H1 (cell line): ENCODE results near the gene TDRD1. TPM values are rescaled to one million over a fixed set of nuclear protein-coding genes. Genes with fewer than 3 reads are reported as not detected.

Experiments
- CTCF ChIA-PET: fragments of 300-600 bp; sonication (Branson Sonifier 250); formaldehyde crosslinking; loops from one replicate; lab custom pipeline; 2021; ENCODE audit not compliant: partially characterized antibody; lab: Charles Lee
- POLR2A ChIA-PET: fragments of 300-600 bp; sonication (Branson Sonifier 250); formaldehyde crosslinking; loops from one replicate; lab custom pipeline; 2021; ENCODE audit warnings: inconsistent platforms; ENCODE audit not compliant: partially characterized antibody; lab: Charles Lee
- DNase-seq, 2 experiments: peaks; one replicate each; pipeline versions ENCODE4 v3.0.0 to v3.0.0-alpha.2; 2010 to 2022; ENCODE audit warnings: low spot score in 2 of 2, low read depth in 1 of 2, mixed read lengths in 1 of 2
- FAIRE-seq: peaks from 2 replicates; lab custom pipeline; 2011; peaks lifted over from hg19 to GRCh38; lab: Jason Lieb, UNC
- H2AFZ ChIP-seq: 2 replicates; pipeline ENCODE4 v1.8.1; 2012; ENCODE audit warnings: low read length, inconsistent platforms
- H2AK5ac ChIP-seq: 2 replicates; pipeline ENCODE4 v1.6.1; 2013; ENCODE audit warnings: low read depth, low read length
- H2BK120ac ChIP-seq: replicated peaks from 2 replicates; pipeline ENCODE3; 2013; ENCODE audit warnings: low read depth, low read length, inconsistent platforms
- H2BK12ac ChIP-seq: 2 replicates; pipeline ENCODE4 v1.6.1; 2013; ENCODE audit warnings: low read depth, low read length
- H2BK15ac ChIP-seq: 2 replicates; pipeline ENCODE4 v1.6.1; 2013; ENCODE audit warnings: low read length
- H2BK20ac ChIP-seq: 2 replicates; pipeline ENCODE4 v1.6.1; 2013; ENCODE audit warnings: low read length
- H2BK5ac ChIP-seq: 2 replicates; pipeline ENCODE4 v1.6.1; 2013; ENCODE audit warnings: low read depth, low read length
- H3K14ac ChIP-seq: 2 replicates; pipeline ENCODE4 v1.6.1; 2013; ENCODE audit warnings: inconsistent platforms; ENCODE audit not compliant: insufficient read length
- H3K18ac ChIP-seq: 2 replicates; pipeline ENCODE4 v1.6.1; 2013; ENCODE audit warnings: low read length; ENCODE audit errors: extremely low read depth
- H3K23ac ChIP-seq: 2 replicates; pipeline ENCODE4 v1.6.1; 2013; ENCODE audit warnings: inconsistent platforms; ENCODE audit not compliant: insufficient read length
- H3K23me2 ChIP-seq: 2 replicates; pipeline ENCODE4 v1.6.1; 2013; ENCODE audit warnings: low read depth, low read length
- H3K27ac ChIP-seq: 2 replicates; pipeline ENCODE4 v1.6.1; 2011; ENCODE audit warnings: low read depth, low read length, inconsistent platforms
- H3K27me3 ChIP-seq, 4 experiments: replicated peaks in 1 of 4; 1 replicate in 1 of 4; 2 replicates in 3 of 4; pipeline versions ENCODE4 v1.6.1 to v1.8.1; 2011 to 2013; ENCODE audit warnings: low read length in 3 of 4, mild to moderate bottlenecking in 3 of 4, inconsistent platforms in 2 of 4, mixed read lengths in 2 of 4, moderate library complexity in 1 of 4; ENCODE audit not compliant: control insufficient read depth in 3 of 4, insufficient read depth in 3 of 4; ENCODE audit errors: extremely low read depth in 1 of 4
- H3K36me3 ChIP-seq, 4 experiments: 2 replicates each; pipeline versions ENCODE4 v1.6.1 to v1.8.1; 2011 to 2013; ENCODE audit warnings: mild to moderate bottlenecking in 4 of 4, low read length in 3 of 4, moderate library complexity in 2 of 4, control low read depth in 1 of 4, inconsistent platforms in 1 of 4; ENCODE audit not compliant: insufficient read depth in 4 of 4, control insufficient read depth in 2 of 4
- H3K4ac ChIP-seq: replicated peaks from 2 replicates; pipeline ENCODE3; 2013; ENCODE audit warnings: low read length, low read depth, mixed read lengths, inconsistent platforms; ENCODE audit not compliant: insufficient read length
- H3K4me1 ChIP-seq, 4 experiments: replicated peaks in 1 of 4; 1 replicate in 1 of 4; 2 replicates in 3 of 4; pipeline versions ENCODE4 v1.6.1 to v1.8.1; 2011 to 2013; ENCODE audit warnings: low read length in 3 of 4, inconsistent platforms in 2 of 4, mixed read lengths in 1 of 4; ENCODE audit not compliant: insufficient read depth in 4 of 4, control insufficient read depth in 3 of 4
- H3K4me2 ChIP-seq, 2 experiments: 2 replicates each; pipeline versions ENCODE4 v1.6.1 to v1.8.1; 2011 to 2013; ENCODE audit warnings: low read depth in 2 of 2, low read length in 2 of 2, control low read depth in 1 of 2, inconsistent platforms in 1 of 2, mild to moderate bottlenecking in 1 of 2; ENCODE audit not compliant: insufficient read depth in 1 of 2
- H3K4me3 ChIP-seq, 4 experiments: fragments of 200-600, 300-600 bp in 1 of 4; sonication (generic), shearing (Covaris generic), sonication (Bioruptor Twin) in 1 of 4; 2 replicates each; pipeline versions ENCODE4 v1.5.1 to v1.8.1; 2011 to 2016; ENCODE audit warnings: low read length in 4 of 4, low read depth in 3 of 4, control low read depth in 2 of 4, inconsistent platforms in 2 of 4, mild to moderate bottlenecking in 2 of 4, mixed read lengths in 1 of 4, moderate library complexity in 1 of 4; ENCODE audit not compliant: insufficient read depth in 2 of 4; ENCODE audit errors: extremely low read depth in 1 of 4
- H3K56ac ChIP-seq: replicated peaks from 2 replicates; pipeline ENCODE3; 2013; ENCODE audit warnings: low read depth, mild to moderate bottlenecking, mixed read lengths, low read length, inconsistent platforms; ENCODE audit not compliant: insufficient read length
- H3K79me1 ChIP-seq: 2 replicates; pipeline ENCODE4 v1.6.1; 2013; ENCODE audit warnings: low read depth, low read length, control low read depth
- H3K79me2 ChIP-seq, 2 experiments: 2 replicates each; pipeline versions ENCODE4 v1.6.1 to v1.8.1; 2012 to 2013; ENCODE audit warnings: low read length in 2 of 2, mild to moderate bottlenecking in 2 of 2, inconsistent platforms in 1 of 2; ENCODE audit not compliant: insufficient read depth in 2 of 2, control insufficient read depth in 1 of 2
- H3K9ac ChIP-seq, 4 experiments: replicated peaks in 1 of 4; 1 replicate in 1 of 4; 2 replicates in 3 of 4; pipeline versions ENCODE4 v1.6.1 to v1.8.1; 2011 to 2013; ENCODE audit warnings: low read depth in 3 of 4, low read length in 3 of 4, control low read depth in 2 of 4, mild to moderate bottlenecking in 2 of 4, moderate library complexity in 2 of 4, inconsistent platforms in 1 of 4; ENCODE audit errors: extremely low read depth in 1 of 4
- H3K9me3 ChIP-seq, 2 experiments: 2 replicates each; pipeline versions ENCODE4 v1.6.1 to v1.8.1; 2012 to 2013; ENCODE audit warnings: mild to moderate bottlenecking in 2 of 2, moderate library complexity in 2 of 2, control low read depth in 1 of 2, inconsistent platforms in 1 of 2, low read depth in 1 of 2, low read length in 1 of 2, mixed read lengths in 1 of 2; ENCODE audit not compliant: insufficient read depth in 2 of 2
- H4K20me1 ChIP-seq, 2 experiments: replicated peaks in 1 of 2; 2 replicates each; pipeline versions ENCODE3 to v1.8.1; 2011 to 2013; ENCODE audit warnings: inconsistent platforms in 2 of 2, low read length in 2 of 2, mild to moderate bottlenecking in 1 of 2; ENCODE audit not compliant: insufficient read depth in 2 of 2, control insufficient read depth in 1 of 2
- H4K5ac ChIP-seq: 2 replicates; pipeline ENCODE4 v1.6.1; 2013; ENCODE audit warnings: low read length, low read depth, mixed read lengths, inconsistent platforms; ENCODE audit not compliant: insufficient read length
- H4K8ac ChIP-seq: 2 replicates; pipeline ENCODE4 v1.8.0; 2013; ENCODE audit warnings: mild to moderate bottlenecking, moderate library complexity, low read length, inconsistent platforms; ENCODE audit not compliant: insufficient read depth; ENCODE audit errors: extremely low read depth
- H4K91ac ChIP-seq: replicated peaks from 2 replicates; pipeline ENCODE3; 2013; ENCODE audit warnings: low read length, mixed read lengths, inconsistent platforms; ENCODE audit not compliant: insufficient read length
- CTBP2 ChIP-seq: IDR thresholded peaks from 2 replicates; pipeline ENCODE4 v1.7.0; 2011; ENCODE audit warnings: borderline replicate concordance, mild to moderate bottlenecking, moderate library complexity, mixed read lengths, low read length; ENCODE audit not compliant: insufficient read depth, insufficient read length
- EP300 ChIP-seq, 2 experiments: IDR thresholded peaks; 1 replicate in 1 of 2; 2 replicates in 1 of 2; pipeline ENCODE4 v1.6.1; 2011 to 2012; ENCODE audit warnings: low read depth in 2 of 2, low read length in 2 of 2, mild to moderate bottlenecking in 2 of 2, borderline replicate concordance in 1 of 2, inconsistent platforms in 1 of 2, moderate library complexity in 1 of 2
- JUND ChIP-seq: IDR thresholded peaks from 2 replicates; pipeline ENCODE4 v1.6.1; 2011; ENCODE audit warnings: mild to moderate bottlenecking, improper control_type of control experiment, low read length
- KDM1A ChIP-seq: fragments of 200-600, 300-600 bp; sonication (generic); IDR thresholded peaks from 2 replicates; pipeline ENCODE4 v1.7.1; 2016; ENCODE audit warnings: mild to moderate bottlenecking, low read length, borderline replicate concordance
- KDM5A ChIP-seq: fragments of 200-600 bp; IDR thresholded peaks from 2 replicates; pipeline ENCODE4 v1.7.1; 2012; ENCODE audit warnings: mild to moderate bottlenecking, low read length, inconsistent platforms, mixed read lengths
- MAX ChIP-seq: IDR thresholded peaks from 2 replicates; pipeline ENCODE4 v1.6.1; 2012; ENCODE audit warnings: inconsistent platforms
- RFX5 ChIP-seq: IDR thresholded peaks from 2 replicates; pipeline ENCODE4 v1.6.1; 2011; ENCODE audit warnings: low read depth, low read length, improper control_type of control experiment, borderline replicate concordance
- RNF2 ChIP-seq: fragments of 200-900, 300-1000 bp; sonication (generic); IDR thresholded peaks from 2 replicates; pipeline ENCODE4 v1.7.1; 2016; ENCODE audit warnings: borderline replicate concordance, low read depth, mild to moderate bottlenecking, antibody characterized with exemption, low read length; ENCODE audit not compliant: poor library complexity, severe bottlenecking; ENCODE audit errors: missing control alignments
- SIN3A ChIP-seq, 2 experiments: IDR thresholded peaks in 1 of 2; conservative IDR thresholded peaks in 1 of 2; 2 replicates each; pipeline ENCODE4 v1.6.1; 2011 to 2012; ENCODE audit warnings: low read length in 2 of 2, improper control_type of control experiment in 1 of 2, low read depth in 1 of 2, mild to moderate bottlenecking in 1 of 2
- SIX5 ChIP-seq: IDR thresholded peaks from 2 replicates; pipeline ENCODE4 v1.6.1; 2011; ENCODE audit warnings: mild to moderate bottlenecking, low read depth, low read length
- TBP ChIP-seq: IDR thresholded peaks from 2 replicates; pipeline ENCODE4 v1.6.1; 2011; ENCODE audit warnings: low read depth, low read length, improper control_type of control experiment
- TCF12 ChIP-seq: IDR thresholded peaks from 2 replicates; pipeline ENCODE4 v1.6.1; 2011; ENCODE audit warnings: low read depth, mild to moderate bottlenecking, low read length
- TEAD4 ChIP-seq: IDR thresholded peaks from 2 replicates; pipeline ENCODE4 v1.6.1; 2012; ENCODE audit warnings: low read depth, low read length, inconsistent platforms, mixed read lengths
- WGBS, 2 experiments: shearing (Covaris generic) in 1 of 2; methylation state at CpG; one replicate each; pipeline versions ENCODE4 v1.1.6 to v1.1.7; 2013 to 2015; ENCODE audit warnings: low lambda C conversion rate in 2 of 2, mixed read lengths in 2 of 2, inconsistent platforms in 1 of 2, low coverage in 1 of 2, missing lambda C conversion rate in 1 of 2; ENCODE audit not compliant: insufficient replicate concordance in 2 of 2, insufficient coverage in 1 of 2, insufficient read length in 1 of 2; ENCODE audit errors: extremely low coverage in 1 of 2, missing lambda C conversion rate in 1 of 2; 5-methylcytosine and 5-hydroxymethylcytosine counted together
- polyA plus RNA-seq, 7 experiments: library from polyadenylated mRNA; depleted of rRNA in 3 of 7; stranded (reverse) in 5 of 7; unstranded in 2 of 7; fragments of >200 nt in 5 of 7; fragments of 200-250 nt in 2 of 7; gene quantifications; 1 replicate in 5 of 7; 2 replicates in 1 of 7; 4 replicates in 1 of 7; pipeline versions ENCODE4 v1.2.1 to v1.2.3, GENCODE V29; 2011 to 2013; ENCODE audit warnings: missing spikeins in 2 of 7, mixed read lengths in 2 of 7
- total RNA-seq: library from RNA; stranded (reverse); fragmentation: NEBNext Ultra II Directional; extraction: Animal tissue kit (Norgen Biotek cat#: 25700); gene quantifications from 2 replicates; pipeline ENCODE4 v1.2.1, GENCODE V29; 2021

Gene TDRD1
- total and polyA plus RNA-seq, 2 of the 8 experiments (the other 6 are each of a cell fraction or from before 2014, with no cell fraction given), result 0.02 to 0.71 TPM

- Histone ChIP-seq H2BK15ac (no peak overlapping the region), H3K27me3 (no peaks in the 10 kb centered on the region), H2BK12ac (no peak overlapping the region), H2BK20ac (no peak overlapping the region; the same call in 1 of the 2 replicates), H3K23ac (no peak overlapping the region), H3K56ac (no peak overlapping the region), H3K4me3 (no peak overlapping the region), H3K9ac (no peak overlapping the region), H4K8ac (no peak overlapping the region), H3K18ac (no peak overlapping the region), H4K91ac (no peak overlapping the region), H3K36me3 (no peaks in the 10 kb centered on the region), H2BK5ac (no peak overlapping the region), H2AK5ac (no peak overlapping the region), H3K27ac (no peak overlapping the region), H3K23me2 (no peaks in the 10 kb centered on the region), H3K4ac (no peak overlapping the region), H3K9me3 (no peaks in the 10 kb centered on the region), H2BK120ac (no peak overlapping the region), H3K4me1 (peaks cover 0 to 3% (median 1%) of the 10 kb centered on the region in 4 experiments; a peak in 2 of 7 replicates), H4K20me1 (no peaks in the 10 kb centered on the region), H3K79me2 (no peaks in the 10 kb centered on the region), H2AFZ (no peak overlapping the region), H3K14ac (no peak overlapping the region), H3K4me2 (no peak overlapping the region), H3K79me1 (no peaks in the 10 kb centered on the region), H4K5ac (no peak overlapping the region)
- FAIRE-seq (no peak), DNase-seq (peak in 1 of 2 experiments; percentile 7)
- CTCF ChIA-PET, result interaction anchor here (0.6 to 1.4 kb wide), 8 partner anchors 8 to 688 kb away, joined by 3 read pairs; no protein-coding TSS in a partner anchor
- POLR2A ChIA-PET, result interaction anchor here (0.7 kb wide), 1 partner anchor 286 kb away, joined by 3 read pairs; no protein-coding TSS in a partner anchor
- whole genome bisulfite sequencing, 2 experiments, result 74% methylated on average over 2 of the region's 2 CpGs; no CpG with 5 or more reads in 1 of the 2 experiments
- no peak for TF ChIP-seq KDM1A
- no peak for TF ChIP-seq MAX
- no peak for TF ChIP-seq TBP
- TF ChIP-seq JUND, result peak; percentile 79; the same call in 1 of the 2 replicates
- no peak for TF ChIP-seq KDM5A
- TF ChIP-seq SIX5, result no peak
- TF ChIP-seq SIN3A (conservative IDR thresholded peaks at IDR 0.05 in 1 of 2, IDR thresholded peaks at IDR 0.05 in 1 of 2; ENCODE audit: low read depth in 1 of 2, low read length in 2 of 2), result no peak
- 0 out of 2 replicates have a peak, but pooled peaks have one; percentile 12 for TF ChIP-seq TEAD4
- TF ChIP-seq RFX5, result no peak
- no peak for TF ChIP-seq EP300 (IDR thresholded peaks at IDR 0.05; ENCODE audit: borderline replicate concordance in 1 of 2, low read depth in 2 of 2, low read length in 2 of 2)
- TF ChIP-seq RNF2, result no peak
- no peak for TF ChIP-seq CTBP2
- no peak for TF ChIP-seq TCF12
Observed at GRCh38 chr10:114208351-114208750, 29.2 kb downstream of the TDRD1 start.
